ENCODE data around the gene PLD5.

- TF ChIP-seq CTCF (IDR thresholded peaks at IDR 0.05) = no peak
- no peak for TF ChIP-seq POLR2A (IDR thresholded peaks at IDR 0.05)
- TF ChIP-seq POLR2AphosphoS5 (IDR thresholded peaks at IDR 0.05) = no peak
Measured at GRCh38 chr1:242224461-242224860, 300.0 kb downstream of the PLD5 start.
